IMR-90 (cell line): ENCODE data around the gene CACNA1I.

ENCODE experiments used
- BHLHE40 ChIP-seq: fragments of 150-350 bp; IDR thresholded peaks from 2 replicates; pipeline ENCODE4 v1.6.1; 2016; ENCODE audit warnings: mild to moderate bottlenecking, low read depth, low read length
- CTCF ChIP-seq: conservative IDR thresholded peaks from 2 replicates; pipeline ENCODE4 v1.5.1; 2012; ENCODE audit warnings: mild to moderate bottlenecking, low read depth, low read length, improper control_type of control experiment
- FOS ChIP-seq: fragments of 150-350 bp; IDR thresholded peaks from 2 replicates; pipeline ENCODE4 v1.6.1; 2016; ENCODE audit warnings: low read depth, low read length
- MAZ ChIP-seq: IDR thresholded peaks from 2 replicates; pipeline ENCODE4 v1.6.1; 2012; ENCODE audit warnings: low read depth, mild to moderate bottlenecking, low read length, improper control_type of control experiment, moderate library complexity, borderline replicate concordance
- MXI1 ChIP-seq: IDR thresholded peaks from 2 replicates; pipeline ENCODE4 v1.6.1; 2012; ENCODE audit warnings: low read depth, mild to moderate bottlenecking, low read length, moderate library complexity, borderline replicate concordance
- NFE2L2 ChIP-seq: fragments of 150-350 bp; IDR thresholded peaks from 2 replicates; pipeline ENCODE4 v1.6.1; 2016; ENCODE audit warnings: low read depth, mild to moderate bottlenecking, low read length
- POLR2A ChIP-seq: IDR thresholded peaks from 2 replicates; pipeline ENCODE4 v1.6.1; 2012; ENCODE audit warnings: mild to moderate bottlenecking, low read depth, low read length
- RAD21 ChIP-seq: IDR thresholded peaks from 2 replicates; pipeline ENCODE4 v1.6.1; 2012; ENCODE audit warnings: low read length, improper control_type of control experiment
- RCOR1 ChIP-seq: IDR thresholded peaks from 2 replicates; pipeline ENCODE4 v1.6.1; 2012; ENCODE audit warnings: mild to moderate bottlenecking, low read length, improper control_type of control experiment; ENCODE audit not compliant: insufficient replicate concordance
- RFX5 ChIP-seq: IDR thresholded peaks from 2 replicates; pipeline ENCODE4 v1.8.0; 2012; ENCODE audit warnings: low read depth, mild to moderate bottlenecking, low read length, moderate library complexity
- USF2 ChIP-seq: fragments of 150-350 bp; IDR thresholded peaks from 2 replicates; pipeline ENCODE4 v1.6.1; 2017; ENCODE audit warnings: mild to moderate bottlenecking, antibody characterized with exemption, low read length, low read depth

DNA sequence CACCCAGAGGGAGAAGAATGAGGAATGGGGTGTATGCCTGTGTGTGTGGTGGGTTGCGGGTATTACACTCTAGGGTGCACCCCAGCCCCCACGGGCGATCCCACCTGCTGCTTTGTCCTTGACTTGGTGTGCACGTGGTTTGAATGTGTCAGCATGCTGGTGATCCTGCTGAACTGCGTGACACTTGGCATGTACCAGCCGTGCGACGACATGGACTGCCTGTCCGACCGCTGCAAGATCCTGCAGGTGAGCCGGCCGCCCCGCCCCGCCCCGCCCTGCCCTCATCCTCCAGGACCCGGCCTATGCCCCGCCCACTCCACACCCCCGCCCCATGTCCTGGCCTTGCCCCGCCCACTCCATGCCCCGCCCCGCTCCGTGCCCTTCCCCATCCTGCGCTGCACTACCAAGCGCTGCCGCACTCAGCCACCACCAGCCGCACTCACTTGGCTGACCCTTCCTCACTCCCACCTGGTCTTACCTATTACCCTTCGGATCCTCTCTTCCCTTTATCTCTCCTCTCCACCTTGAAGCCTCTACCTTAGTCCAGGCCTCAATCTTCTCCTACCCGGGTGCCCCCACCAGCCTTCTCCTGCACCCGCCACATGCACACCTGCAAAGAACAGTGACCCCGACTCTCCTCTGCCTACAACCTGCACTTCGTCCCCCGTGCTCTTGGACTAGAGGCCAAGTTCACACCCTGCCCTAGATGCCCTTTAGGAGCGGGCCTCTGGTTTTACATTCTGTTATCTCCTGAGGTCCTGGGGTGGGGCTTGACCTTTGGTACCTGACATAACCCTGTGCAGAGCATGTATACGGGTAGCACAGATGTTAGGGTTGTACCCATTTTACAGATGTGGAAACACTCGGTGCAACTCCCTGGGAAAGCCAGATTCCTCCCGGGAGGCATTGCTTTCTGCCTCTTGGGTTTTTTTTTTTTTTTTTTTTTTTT is 27.7 kb downstream of the CACNA1I start:
- no peak for TF ChIP-seq BHLHE40
- TF ChIP-seq CTCF, result no peak
- TF ChIP-seq RAD21, result no peak
- no peak for TF ChIP-seq POLR2A
- no peak for TF ChIP-seq RCOR1
- TF ChIP-seq USF2, result no peak
- no peak for TF ChIP-seq MXI1
- no peak for TF ChIP-seq NFE2L2
- TF ChIP-seq RFX5, result no peak
- no peak for TF ChIP-seq MAZ
- TF ChIP-seq FOS, result no peak
